IPS-NIHi11 (cell line): ENCODE data around the gene SLC39A1.
A peak's percentile ranks its signal among the peaks of the same experiment; 100 is the strongest.

Source experiments
- DNase-seq: peaks from one replicate; pipeline ENCODE4 v3.0.0; 2012; ENCODE audit warnings: mixed read lengths, low spot score

The SLC39A1 gene

GRCh38 chr1:153951801-153952200 lies 11.5 kb downstream of the SLC39A1 start:
- DNase-seq = no peak

GRCh38 chr1:153951183-153951582 lies 12.2 kb downstream of the SLC39A1 start:
- no peak for DNase-seq

- peak; percentile 100 for DNase-seq
Measured at GRCh38 chr1:153946622-153947241, 16.6 kb downstream of the SLC39A1 start, which contains the start of gene DENND4B. Gene DENND4B, minus strand, starts transcription at chr1:153946718. Its CDS starts 2,344 bp downstream, at chr1:153944374.

- peak; percentile 84 for DNase-seq
Measured at GRCh38 chr1:153945795-153946621, 17.3 kb downstream of the SLC39A1 start.

GRCh38 chr1:153945131-153945794 lies 18.1 kb downstream of the SLC39A1 start:
- no peak for DNase-seq

GRCh38 chr1:153944827-153945117 lies 18.6 kb downstream of the SLC39A1 start:
- DNase-seq = no peak

GRCh38 chr1:153944005-153944826 lies 19.1 kb downstream of the SLC39A1 start:
- DNase-seq = no peak

GRCh38 chr1:153942766-153943549 lies 20.4 kb downstream of the SLC39A1 start:
- DNase-seq = no peak

GRCh38 chr1:153941826-153942725 lies 21.3 kb downstream of the SLC39A1 start:
- DNase-seq = no peak

GRCh38 chr1:153940756-153941155 lies 22.6 kb downstream of the SLC39A1 start:
- DNase-seq = no peak

- DNase-seq = no peak
Measured at GRCh38 chr1:153939476-153939875, 23.9 kb downstream of the SLC39A1 start.

GRCh38 chr1:153938996-153939395 lies 24.3 kb downstream of the SLC39A1 start:
- DNase-seq = no peak

- DNase-seq = no peak
Measured at GRCh38 chr1:153937331-153937730, 26.0 kb downstream of the SLC39A1 start.

- no peak for DNase-seq
Measured at GRCh38 chr1:153936011-153936802, 27.1 kb downstream of the SLC39A1 start.

GRCh38 chr1:153934746-153935145 lies 28.6 kb downstream of the SLC39A1 start:
- no peak for DNase-seq

- no peak for DNase-seq
Measured at GRCh38 chr1:153933955-153934354, 29.4 kb downstream of the SLC39A1 start.

GRCh38 chr1:153933430-153933829 lies 29.9 kb downstream of the SLC39A1 start:
- no peak for DNase-seq

GRCh38 chr1:153932156-153933131 lies 30.9 kb downstream of the SLC39A1 start:
- no peak for DNase-seq
